NCI-H510A (cell line): Measurements from ENCODE around the gene ZSCAN12.

Experiments used
- DNase-seq: peaks from one replicate; lab custom pipeline; 2025; lab: John Stamatoyannopoulos, UW

Gene ZSCAN12

DNA sequence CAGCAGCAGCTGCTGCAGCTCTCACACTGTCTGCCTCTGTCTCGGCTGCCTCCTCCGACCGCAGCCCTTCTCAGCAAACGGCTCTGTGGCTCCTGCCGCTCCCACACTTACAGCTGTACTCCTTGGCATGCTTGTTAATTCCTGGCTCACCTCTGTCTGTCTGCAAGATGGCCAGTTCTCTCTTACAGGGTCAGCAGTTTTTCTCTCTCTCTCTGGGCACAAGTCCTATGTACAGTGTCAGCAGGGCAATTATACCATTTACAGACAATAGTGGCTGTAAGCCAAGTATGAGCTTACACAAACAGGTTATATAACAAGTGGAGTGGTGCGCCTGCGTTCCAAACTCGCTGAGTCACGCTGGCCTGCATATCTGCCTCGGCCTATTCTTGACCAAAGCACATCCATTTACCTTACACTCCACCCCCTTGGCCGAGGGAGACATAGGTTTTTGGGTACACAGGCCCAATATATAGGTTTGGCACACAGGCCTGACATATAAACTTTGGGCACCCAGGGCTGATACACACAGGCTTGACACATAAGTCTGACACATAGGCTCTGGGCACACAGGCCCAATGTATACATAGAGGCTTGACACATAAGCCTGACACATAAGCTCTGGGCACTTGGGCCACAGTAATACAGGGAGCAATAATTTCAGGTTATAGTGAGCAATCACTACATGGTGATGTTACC is 45.4 kb downstream of the ZSCAN12 start:
- DNase-seq: peak; percentile 31

- DNase-seq: no peak
Observed at GRCh38 chr6:28353356-28353755, 46.2 kb downstream of the ZSCAN12 start.

DNA sequence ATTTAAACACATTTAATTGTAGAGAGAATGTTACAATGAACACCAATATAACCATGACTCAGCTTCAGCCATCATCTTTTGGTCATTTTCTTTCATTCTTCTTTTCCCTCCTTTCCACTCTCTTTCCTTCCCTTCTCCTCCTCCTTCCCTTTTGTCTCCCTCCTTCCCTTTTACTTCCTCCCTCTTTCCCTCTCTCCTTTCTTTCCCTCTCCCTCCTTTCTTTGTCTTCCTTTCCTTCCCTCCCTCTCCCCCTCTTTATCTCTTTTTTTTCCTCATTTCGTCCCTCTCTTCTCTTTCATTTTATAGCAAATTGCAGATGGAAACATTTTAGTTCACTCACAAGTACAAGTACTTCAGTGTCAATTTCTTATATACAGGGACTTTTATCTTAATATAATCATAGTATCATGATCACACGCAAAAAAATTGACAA is 48.0 kb downstream of the ZSCAN12 start:
- no peak for DNase-seq

DNA sequence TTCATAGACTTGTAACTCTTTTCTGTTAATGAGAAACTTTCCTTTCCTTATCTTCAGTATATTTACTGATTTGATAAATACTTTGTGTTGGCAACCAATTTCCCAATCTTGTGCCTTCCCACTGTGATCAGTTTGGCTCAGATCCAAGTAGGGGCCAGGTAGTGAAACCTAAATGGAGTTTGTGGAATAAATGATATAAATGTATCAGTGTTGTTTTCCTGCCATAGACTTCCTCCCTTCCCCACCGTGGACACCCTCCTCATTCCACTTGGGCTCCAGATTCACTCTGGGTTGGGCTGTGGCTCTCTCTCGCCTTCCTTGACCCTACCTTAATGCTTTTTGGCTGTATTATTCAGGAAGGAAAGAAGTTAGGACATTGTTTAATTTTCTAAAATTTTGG is 48.5 kb downstream of the ZSCAN12 start:
- DNase-seq: no peak

DNA sequence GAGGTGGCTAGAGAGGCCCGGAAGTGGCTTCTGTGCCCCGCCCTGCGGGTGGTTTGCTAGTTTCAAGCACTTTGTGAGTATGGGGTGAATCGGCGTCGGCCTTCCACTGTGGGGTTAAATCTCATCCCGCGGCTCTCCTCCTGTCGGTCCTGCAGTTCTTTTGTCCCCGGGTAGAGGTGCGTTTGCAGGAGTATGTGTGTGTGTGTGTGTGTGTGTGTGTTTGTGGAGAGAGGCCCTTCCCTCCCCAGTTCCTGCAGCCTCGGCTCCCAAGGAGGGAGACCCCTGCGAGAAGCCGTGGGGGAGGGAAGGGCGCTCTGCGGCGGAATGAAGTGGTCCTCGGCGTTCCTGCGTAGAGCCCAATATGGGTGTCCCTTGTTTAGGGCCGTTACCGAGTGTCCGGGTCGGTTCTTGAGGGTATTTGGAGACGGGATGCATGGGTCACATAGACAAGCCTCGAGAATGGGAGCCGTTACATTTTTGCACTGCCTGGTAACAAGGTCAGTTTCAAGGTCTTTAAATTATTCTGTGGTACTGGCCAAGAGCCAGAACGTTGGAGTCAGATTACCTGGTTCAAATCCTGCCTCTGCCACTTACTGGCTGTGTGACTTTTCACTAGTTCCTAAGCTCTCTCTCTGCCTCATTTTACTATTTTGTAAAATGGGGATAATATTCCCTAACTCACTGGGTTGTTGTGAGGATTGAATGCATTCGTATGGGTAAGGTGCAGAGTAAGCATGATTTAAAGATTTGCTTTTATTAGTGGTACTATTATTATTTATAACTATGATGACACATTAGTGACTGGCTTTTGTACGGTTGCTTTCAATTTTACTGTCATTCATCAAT is 49.4 kb downstream of the ZSCAN12 start, which contains the start of gene ZKSCAN3:
Gene ZKSCAN3, plus strand, starts transcription at position 56 of the 846 bp plus-strand sequence. CDS start 9,640 bp downstream, outside the sequence.
- DNase-seq: peak; percentile 75

DNA sequence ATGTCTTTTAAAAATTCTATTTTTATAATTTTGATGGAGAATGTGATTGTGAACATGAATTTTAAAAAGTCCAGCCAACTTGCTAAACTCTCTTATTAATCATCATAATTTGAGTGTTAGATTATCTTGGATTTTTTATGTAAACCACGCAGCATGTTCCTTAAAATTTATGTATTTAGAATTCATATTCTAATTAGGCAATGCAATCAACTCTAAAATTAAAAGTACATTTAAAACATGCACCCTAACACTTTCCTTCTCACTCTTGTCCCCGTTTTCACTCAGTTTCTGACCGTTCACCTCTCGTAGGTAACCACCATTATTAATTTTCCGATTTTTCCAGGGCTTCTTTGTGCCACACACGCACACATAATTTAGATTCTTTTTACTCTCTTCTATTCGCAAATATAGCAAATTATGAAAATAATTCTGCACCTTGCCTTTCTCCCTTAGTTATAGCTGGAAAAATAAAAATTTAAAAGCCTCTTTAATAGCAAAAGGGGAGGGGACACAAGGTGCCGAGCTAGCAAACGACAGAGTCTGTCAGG is 50.1 kb downstream of the ZSCAN12 start:
- no peak for DNase-seq

GRCh38 chr6:28347119-28347518 is 52.4 kb downstream of the ZSCAN12 start:
- no peak for DNase-seq

GRCh38 chr6:28345201-28345600 is 54.3 kb downstream of the ZSCAN12 start:
- no peak for DNase-seq

DNA sequence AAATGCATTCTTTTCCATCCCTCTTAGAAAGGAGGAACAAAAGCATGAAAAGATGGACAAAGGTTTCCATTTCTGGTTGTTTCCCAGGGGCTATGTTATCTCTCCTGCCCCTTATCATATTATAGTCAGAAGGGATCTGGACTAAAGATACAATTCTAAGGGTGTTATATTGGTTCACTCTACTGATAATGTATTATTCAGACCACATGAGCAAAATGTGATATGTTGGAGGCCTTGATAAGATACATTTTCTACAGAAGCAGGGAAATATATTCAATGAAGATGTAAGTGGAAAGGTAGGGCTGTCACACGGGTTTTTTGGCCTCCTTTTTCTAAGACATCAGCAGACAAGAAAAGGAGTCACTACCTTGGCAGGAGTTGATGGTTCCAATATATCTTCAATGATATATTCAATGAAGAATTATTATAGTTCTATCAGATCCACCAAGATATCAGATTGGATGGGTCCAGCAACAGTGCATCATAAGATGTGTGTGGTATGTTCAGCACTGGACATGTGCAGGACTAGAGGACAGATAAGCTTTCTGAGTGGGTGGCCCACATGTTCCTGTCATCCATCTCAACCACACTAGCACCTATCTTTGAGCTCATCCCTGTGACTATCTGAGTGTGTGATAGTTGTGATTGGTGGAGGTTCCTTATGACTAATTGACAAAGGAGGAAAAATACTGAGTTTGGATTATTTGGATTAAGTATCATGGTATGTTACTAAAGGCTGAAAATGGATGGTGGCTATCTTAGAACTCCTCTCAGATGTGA is 55.5 kb downstream of the ZSCAN12 start:
- no peak for DNase-seq

DNA sequence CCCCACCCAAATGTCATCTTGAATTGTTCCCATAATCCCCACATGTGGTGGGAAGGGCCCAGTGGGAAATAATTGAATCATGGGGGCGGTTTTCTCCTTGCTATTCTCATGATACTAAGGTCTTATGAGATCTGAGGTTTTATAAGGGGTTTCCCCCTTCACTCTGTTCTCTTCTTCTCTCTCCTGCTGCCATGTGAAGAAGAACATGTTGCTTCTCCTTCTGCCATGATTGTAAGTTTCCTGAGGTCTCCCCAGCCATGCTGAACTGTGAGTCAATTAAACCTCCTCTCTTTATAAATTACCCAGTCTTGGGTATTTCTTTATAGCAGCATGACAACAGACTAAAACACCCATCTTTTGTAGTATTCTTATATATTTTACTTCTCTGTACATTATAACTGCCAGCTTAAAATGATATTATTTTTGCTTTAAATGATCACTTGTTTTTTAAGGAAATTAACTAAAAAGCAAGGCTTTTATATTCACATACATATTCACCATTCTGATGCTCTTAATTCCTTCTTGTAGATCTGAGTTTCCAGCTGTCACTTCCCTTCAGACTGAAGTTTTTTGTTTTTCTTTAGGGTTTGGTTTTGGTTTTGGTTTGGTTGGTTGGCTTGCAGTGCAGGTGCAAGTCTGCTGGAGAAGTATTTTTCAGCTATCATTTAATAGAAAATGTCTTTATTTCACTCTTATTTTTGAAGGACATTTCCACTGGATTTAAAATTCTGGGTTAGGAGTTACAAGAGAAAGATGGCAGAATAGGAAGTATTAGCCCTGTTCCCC is 59.0 kb downstream of the ZSCAN12 start:
- DNase-seq: no peak

DNA sequence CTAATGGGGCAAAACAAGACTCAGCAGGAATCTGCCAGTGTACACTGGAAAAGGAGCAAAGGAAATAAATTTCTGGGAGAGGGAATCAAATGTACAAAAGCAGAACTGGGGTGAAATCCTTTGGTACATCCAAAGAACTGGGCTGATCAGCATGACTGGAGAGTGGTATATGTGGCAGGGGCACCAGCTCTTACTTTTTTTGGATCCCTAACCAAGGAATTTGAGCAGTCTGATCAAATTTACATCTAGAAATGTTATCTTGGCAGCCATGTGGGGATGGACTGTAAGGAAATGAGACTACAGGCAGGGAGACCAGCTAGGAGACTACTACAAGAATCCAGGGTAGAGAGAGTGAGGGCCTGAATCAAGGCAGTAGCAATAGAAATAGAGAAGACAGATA is 62.4 kb downstream of the ZSCAN12 start:
- DNase-seq: no peak

GRCh38 chr6:28336284-28337120 is 63.0 kb downstream of the ZSCAN12 start:
- DNase-seq: peak; percentile 10

GRCh38 chr6:28335564-28336283 is 63.8 kb downstream of the ZSCAN12 start, which contains the start of gene ZSCAN31:
Gene ZSCAN31 (minus strand): TSS chr6:28336148. CDS start chr6:28329683, 6,465 bp downstream.
- no peak for DNase-seq

DNA sequence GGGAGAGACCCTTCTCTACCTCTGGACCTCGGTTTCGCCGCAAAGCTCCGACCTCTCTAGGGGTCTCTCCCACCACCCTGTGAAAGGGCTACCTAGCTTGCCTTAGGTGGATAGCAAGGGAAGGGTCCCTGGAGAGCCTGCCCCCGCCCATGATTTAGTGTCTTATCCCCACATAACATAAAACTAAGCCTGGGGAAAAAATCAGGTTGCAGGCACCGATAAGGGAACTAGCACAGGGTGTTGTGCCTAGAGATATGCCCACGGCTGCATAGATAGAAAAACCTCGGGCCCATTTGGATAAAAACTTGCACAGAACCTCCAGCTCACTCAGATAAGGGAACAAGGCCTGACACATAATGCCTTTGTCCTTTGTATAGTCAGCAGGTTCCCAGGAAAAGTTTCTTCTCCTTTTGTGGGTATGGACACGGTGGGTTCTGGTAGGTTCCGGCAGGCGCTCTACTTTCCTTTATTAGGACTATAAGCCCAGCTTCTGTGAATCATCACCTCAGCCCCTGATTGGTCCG is 64.4 kb downstream of the ZSCAN12 start:
- no peak for DNase-seq

GRCh38 chr6:28334286-28335039 is 65.1 kb downstream of the ZSCAN12 start:
- DNase-seq: no peak

- DNase-seq: no peak
Observed at GRCh38 chr6:28333599-28334018, 65.9 kb downstream of the ZSCAN12 start.

- DNase-seq: no peak
Observed at GRCh38 chr6:28333047-28333446, 66.5 kb downstream of the ZSCAN12 start.

DNA sequence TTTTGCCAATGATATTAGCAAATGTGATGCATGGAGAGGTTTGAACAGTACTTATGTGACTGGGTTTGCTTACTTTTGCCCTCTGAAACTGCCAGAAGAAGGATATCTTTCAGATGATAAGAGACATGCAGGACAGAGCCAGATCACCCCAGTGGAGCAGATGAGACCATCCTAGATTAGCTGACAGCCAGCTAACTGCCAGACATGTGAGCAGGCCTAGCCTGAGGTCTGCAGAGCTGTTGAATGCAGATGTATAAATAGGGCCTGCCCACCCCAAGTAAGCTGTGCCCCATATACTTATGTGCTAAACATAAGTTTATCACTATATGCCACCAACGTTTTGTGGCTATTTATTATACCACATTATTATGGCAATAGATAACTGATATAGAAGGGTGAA is 69.5 kb downstream of the ZSCAN12 start:
- DNase-seq: no peak
